SK-N-SH (cell line): ENCODE data around the gene GALP. TPM values are rescaled to one million over a fixed set of nuclear protein-coding genes. Genes with fewer than 3 reads are reported as not detected.
A peak's percentile ranks its signal among the peaks of the same experiment; 100 is the strongest.

ENCODE experiments used
- CTCF ChIA-PET: fragments of 300-600, 350-600 bp; formaldehyde crosslinking; extraction: SDS; loops from one replicate; lab custom pipeline; 2021; lab: Yijun Ruan, JAX
- POLR2A ChIA-PET: fragments of 350-600 bp; sonication (Branson Sonifier 250); formaldehyde crosslinking; extraction: SDS; loops from one replicate; lab custom pipeline; 2020; ENCODE audit warnings: antibody characterized with exemption, inconsistent platforms; lab: Yijun Ruan, JAX
- DNase-seq: peaks from one replicate; pipeline ENCODE4 v3.0.0; 2012
- H2AFZ ChIP-seq: fragments of 200-600 bp; sonication (generic); 2 replicates; pipeline ENCODE4 v1.8.1; 2016; ENCODE audit warnings: antibody characterized with exemption, mild to moderate bottlenecking, low read depth
- H3F3A ChIP-seq: fragments of 200-600 bp; sonication (generic); replicated peaks from 2 replicates; pipeline ENCODE3; 2016; ENCODE audit warnings: antibody characterized with exemption, mild to moderate bottlenecking; ENCODE audit not compliant: insufficient read depth
- H3K27ac ChIP-seq, 2 experiments: fragments of 200-500 bp in 1 of 2; fragments of 200-600 bp in 1 of 2; sonication (Bioruptor generic) in 1 of 2; sonication (generic), shearing (Covaris generic) in 1 of 2; 2 replicates each; pipeline versions ENCODE4 v1.5.1 to v1.6.1; 2014 to 2016; ENCODE audit warnings: low read depth in 2 of 2, inconsistent platforms in 1 of 2, low read length in 1 of 2, mild to moderate bottlenecking in 1 of 2, mixed read lengths in 1 of 2
- H3K27me3 ChIP-seq: fragments of 200-600 bp; sonication (generic), shearing (Covaris generic); 2 replicates; pipeline ENCODE4 v1.6.1; 2016; ENCODE audit warnings: mixed run types; ENCODE audit not compliant: insufficient read depth
- H3K36me3 ChIP-seq, 2 experiments: fragments of 200-500 bp in 1 of 2; fragments of 200-600 bp in 1 of 2; sonication (Bioruptor generic) in 1 of 2; sonication (generic) in 1 of 2; replicated peaks in 1 of 2; 2 replicates each; pipeline versions ENCODE3 to v1.5.1; 2014 to 2016; ENCODE audit warnings: low read length in 1 of 2, mild to moderate bottlenecking in 1 of 2; ENCODE audit not compliant: insufficient read depth in 2 of 2, control insufficient read depth in 1 of 2
- H3K4me1 ChIP-seq, 2 experiments: fragments of 200-500 bp in 1 of 2; fragments of 200-600 bp in 1 of 2; sonication (Bioruptor generic) in 1 of 2; sonication (generic), shearing (Covaris generic) in 1 of 2; 2 replicates each; pipeline versions ENCODE4 v1.5.1 to v1.6.1; 2014 to 2016; ENCODE audit warnings: low read depth in 1 of 2, low read length in 1 of 2, mixed run types in 1 of 2; ENCODE audit not compliant: insufficient read depth in 2 of 2, control insufficient read depth in 1 of 2
- H3K4me2 ChIP-seq: fragments of 200-600 bp; sonication (generic), shearing (Covaris generic); 2 replicates; pipeline ENCODE4 v1.6.1; 2017; ENCODE audit warnings: mixed run types
- H3K4me3 ChIP-seq, 2 experiments: fragments of 200-500 bp in 1 of 2; fragments of 200-600 bp in 1 of 2; sonication (Bioruptor generic) in 1 of 2; sonication (generic), shearing (Covaris generic) in 1 of 2; 2 replicates each; pipeline versions ENCODE4 v1.5.1 to v1.8.1; 2014 to 2016; ENCODE audit warnings: low read depth in 2 of 2, inconsistent platforms in 1 of 2, low read length in 1 of 2, mild to moderate bottlenecking in 1 of 2, mixed read lengths in 1 of 2, moderate library complexity in 1 of 2
- H3K79me2 ChIP-seq: fragments of 200-600 bp; sonication (generic); 2 replicates; pipeline ENCODE4 v1.8.1; 2017; ENCODE audit warnings: mild to moderate bottlenecking; ENCODE audit not compliant: insufficient read depth
- H3K9ac ChIP-seq: fragments of 200-600 bp; sonication (generic); 2 replicates; pipeline ENCODE4 v1.6.1; 2017; ENCODE audit warnings: mixed run types
- H3K9me2 ChIP-seq: fragments of 200-600 bp; sonication (generic); 2 replicates; pipeline ENCODE4 v1.6.1; 2017; ENCODE audit warnings: mixed run types
- H3K9me3 ChIP-seq: fragments of 200-600 bp; sonication (generic); 2 replicates; pipeline ENCODE4 v1.6.1; 2017; ENCODE audit warnings: mixed run types, mild to moderate bottlenecking, moderate library complexity
- H4K20me1 ChIP-seq: fragments of 200-600 bp; sonication (generic); 2 replicates; pipeline ENCODE4 v1.6.1; 2017; ENCODE audit warnings: mild to moderate bottlenecking, mixed run types; ENCODE audit not compliant: insufficient read depth
- CHD2 ChIP-seq: fragments of 150-350 bp; IDR thresholded peaks from 2 replicates; pipeline ENCODE4 v1.6.1; 2018; ENCODE audit warnings: low read length; ENCODE audit not compliant: partially characterized antibody
- EP300 ChIP-seq, 2 experiments: IDR thresholded peaks; 2 replicates each; pipeline versions ENCODE4 v1.4.0 to v1.6.1; 2012; ENCODE audit warnings: borderline replicate concordance in 1 of 2, low read depth in 1 of 2, low read length in 1 of 2
- FOXJ3 ChIP-seq: sonication (generic); formaldehyde crosslinking; IDR thresholded peaks from 2 replicates; pipeline ENCODE4 v1.5.1; 2020; ENCODE audit warnings: mild to moderate bottlenecking, missing genetic modification reagents
- GATA2 ChIP-seq: sonication (generic); formaldehyde crosslinking; IDR thresholded peaks from 2 replicates; pipeline ENCODE4 v1.5.0; 2020; ENCODE audit warnings: mild to moderate bottlenecking, missing genetic modification reagents
- JUND ChIP-seq: IDR thresholded peaks from 2 replicates; pipeline ENCODE4 v1.4.0; 2012
- POLR2AphosphoS5 ChIP-seq: IDR thresholded peaks from 2 replicates; pipeline ENCODE4 v1.6.1; 2012; ENCODE audit warnings: low read depth, low read length
- RAD21 ChIP-seq: IDR thresholded peaks from 2 replicates; pipeline ENCODE4 v1.6.1; 2012; ENCODE audit warnings: mild to moderate bottlenecking, low read length
- SIN3A ChIP-seq: IDR thresholded peaks from 2 replicates; pipeline ENCODE4 v1.6.1; 2012; ENCODE audit warnings: low read depth, mild to moderate bottlenecking, low read length, moderate library complexity, borderline replicate concordance
- SMC3 ChIP-seq: IDR thresholded peaks from 2 replicates; pipeline ENCODE4 v1.6.1; 2012; ENCODE audit warnings: low read depth, low read length, improper control_type of control experiment
- TAF1 ChIP-seq: IDR thresholded peaks from 2 replicates; pipeline ENCODE4 v1.6.1; 2012; ENCODE audit warnings: low read depth, mild to moderate bottlenecking, low read length, moderate library complexity, borderline replicate concordance
- TEAD4 ChIP-seq: IDR thresholded peaks from 2 replicates; pipeline ENCODE4 v1.4.0; 2012; ENCODE audit warnings: mild to moderate bottlenecking, borderline replicate concordance; ENCODE audit not compliant: insufficient read depth
- WGBS: methylation state at CpG from one replicate; pipeline ENCODE4 v1.1.6; 2017; ENCODE audit warnings: low lambda C conversion rate; 5-methylcytosine and 5-hydroxymethylcytosine counted together
- polyA plus RNA-seq, 3 experiments: library from polyadenylated mRNA; depleted of rRNA; stranded (reverse); fragments of >200 nt; gene quantifications; 2 replicates each; pipeline ENCODE4 v1.2.3, GENCODE V29; 2012
- TF ChIP-seq, protein P1 (sequence below): fragments of 200-600 bp; sonication (generic); IDR thresholded peaks from 2 replicates; pipeline ENCODE4 v1.6.1; 2017; ENCODE audit warnings: antibody characterized with exemption, mild to moderate bottlenecking, moderate library complexity
- TF ChIP-seq, protein P2 (sequence below): IDR thresholded peaks from 2 replicates; pipeline ENCODE4 v1.4.0; 2012; ENCODE audit warnings: low read depth, borderline replicate concordance
- TF ChIP-seq, protein P3 (sequence below): IDR thresholded peaks from 2 replicates; pipeline ENCODE4 v1.4.0; 2012; ENCODE audit warnings: low read depth, borderline replicate concordance

GALP gene
- polyA plus RNA-seq, 1 of the 3 experiments (the other 2 are of a cell fraction): not detected

DNA sequence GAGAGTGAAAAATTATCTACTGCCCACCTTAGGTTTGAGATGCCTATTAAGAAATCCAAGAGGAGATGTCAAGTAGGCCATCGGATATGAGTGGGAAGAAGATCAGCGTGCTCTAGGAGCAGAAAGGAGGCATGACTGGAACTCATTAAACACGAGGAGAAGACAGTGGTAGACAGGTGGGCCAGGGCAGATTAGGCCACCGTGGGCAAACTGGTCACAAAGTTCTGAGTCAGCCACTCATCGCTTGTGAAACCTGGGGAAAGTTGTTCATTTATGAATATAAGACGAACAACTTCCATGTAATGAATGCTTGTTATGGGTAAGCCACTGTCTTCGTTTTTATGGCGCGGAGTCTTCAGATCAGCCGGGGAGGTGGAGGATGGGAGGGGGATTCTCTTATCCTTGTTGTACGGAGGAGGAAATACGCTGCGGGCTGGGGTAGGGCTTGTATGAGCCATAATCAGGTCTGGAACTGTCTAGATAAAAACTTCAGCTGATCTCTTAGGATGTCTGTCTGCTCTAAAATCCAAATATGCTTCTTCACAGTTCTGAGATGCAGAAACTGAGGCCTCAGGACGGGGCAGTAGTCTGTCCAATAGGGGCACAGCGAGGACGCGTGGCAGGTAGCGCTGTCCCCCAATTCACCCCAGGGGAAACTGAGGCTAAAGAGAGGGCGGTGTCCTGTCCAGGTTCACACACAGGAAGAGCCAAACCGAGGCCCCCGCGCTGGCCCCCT is 35.8 kb upstream of the GALP start:
- H3F3A ChIP-seq: no peaks in the 10 kb centered on the region
- H2AFZ ChIP-seq: peak overlapping the region; percentile 88
- H3K36me3 ChIP-seq: no peaks in the 10 kb centered on the region
- peaks cover 33% of the 10 kb centered on the region for H3K79me2 ChIP-seq
- CTCF ChIA-PET: interaction anchor here (0.9 to 1.5 kb wide), 3 partner anchors 8 to 73 kb away, joined by 3 to 4 read pairs (median 3); no protein-coding TSS in a partner anchor
- no peaks in the 10 kb centered on the region for H3K9me2 ChIP-seq
- H3K9ac ChIP-seq: peak overlapping the region; percentile 72
- H3K4me2 ChIP-seq: peak overlapping the region; percentile 86
- no peak for DNase-seq
- H3K4me3 ChIP-seq: peak overlapping the region; percentile 63 to 68
- H4K20me1 ChIP-seq: no peaks in the 10 kb centered on the region
- 46% methylated on average over 18 of the region's 22 CpGs for WGBS
- H3K27ac ChIP-seq: peak overlapping the region; percentile 80 to 83
- TF ChIP-seq EP300 (IDR thresholded peaks at IDR 0.05; ENCODE audit: borderline replicate concordance in 1 of 2, low read depth in 1 of 2, low read length in 1 of 2): no peak
- TF ChIP-seq TEAD4: no peak
- TF ChIP-seq CHD2: no peak
- TF ChIP-seq, protein P1, sequence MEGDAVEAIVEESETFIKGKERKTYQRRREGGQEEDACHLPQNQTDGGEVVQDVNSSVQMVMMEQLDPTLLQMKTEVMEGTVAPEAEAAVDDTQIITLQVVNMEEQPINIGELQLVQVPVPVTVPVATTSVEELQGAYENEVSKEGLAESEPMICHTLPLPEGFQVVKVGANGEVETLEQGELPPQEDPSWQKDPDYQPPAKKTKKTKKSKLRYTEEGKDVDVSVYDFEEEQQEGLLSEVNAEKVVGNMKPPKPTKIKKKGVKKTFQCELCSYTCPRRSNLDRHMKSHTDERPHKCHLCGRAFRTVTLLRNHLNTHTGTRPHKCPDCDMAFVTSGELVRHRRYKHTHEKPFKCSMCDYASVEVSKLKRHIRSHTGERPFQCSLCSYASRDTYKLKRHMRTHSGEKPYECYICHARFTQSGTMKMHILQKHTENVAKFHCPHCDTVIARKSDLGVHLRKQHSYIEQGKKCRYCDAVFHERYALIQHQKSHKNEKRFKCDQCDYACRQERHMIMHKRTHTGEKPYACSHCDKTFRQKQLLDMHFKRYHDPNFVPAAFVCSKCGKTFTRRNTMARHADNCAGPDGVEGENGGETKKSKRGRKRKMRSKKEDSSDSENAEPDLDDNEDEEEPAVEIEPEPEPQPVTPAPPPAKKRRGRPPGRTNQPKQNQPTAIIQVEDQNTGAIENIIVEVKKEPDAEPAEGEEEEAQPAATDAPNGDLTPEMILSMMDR: no peak
- no peak for TF ChIP-seq TAF1
- no peak for TF ChIP-seq SMC3
- TF ChIP-seq POLR2AphosphoS5: no peak
- TF ChIP-seq, protein P2, sequence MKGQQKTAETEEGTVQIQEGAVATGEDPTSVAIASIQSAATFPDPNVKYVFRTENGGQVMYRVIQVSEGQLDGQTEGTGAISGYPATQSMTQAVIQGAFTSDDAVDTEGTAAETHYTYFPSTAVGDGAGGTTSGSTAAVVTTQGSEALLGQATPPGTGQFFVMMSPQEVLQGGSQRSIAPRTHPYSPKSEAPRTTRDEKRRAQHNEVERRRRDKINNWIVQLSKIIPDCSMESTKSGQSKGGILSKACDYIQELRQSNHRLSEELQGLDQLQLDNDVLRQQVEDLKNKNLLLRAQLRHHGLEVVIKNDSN: no peak
- TF ChIP-seq RAD21: no peak
- TF ChIP-seq GATA2 (CRISPR knock-in tag): no peak
- TF ChIP-seq, protein P3, sequence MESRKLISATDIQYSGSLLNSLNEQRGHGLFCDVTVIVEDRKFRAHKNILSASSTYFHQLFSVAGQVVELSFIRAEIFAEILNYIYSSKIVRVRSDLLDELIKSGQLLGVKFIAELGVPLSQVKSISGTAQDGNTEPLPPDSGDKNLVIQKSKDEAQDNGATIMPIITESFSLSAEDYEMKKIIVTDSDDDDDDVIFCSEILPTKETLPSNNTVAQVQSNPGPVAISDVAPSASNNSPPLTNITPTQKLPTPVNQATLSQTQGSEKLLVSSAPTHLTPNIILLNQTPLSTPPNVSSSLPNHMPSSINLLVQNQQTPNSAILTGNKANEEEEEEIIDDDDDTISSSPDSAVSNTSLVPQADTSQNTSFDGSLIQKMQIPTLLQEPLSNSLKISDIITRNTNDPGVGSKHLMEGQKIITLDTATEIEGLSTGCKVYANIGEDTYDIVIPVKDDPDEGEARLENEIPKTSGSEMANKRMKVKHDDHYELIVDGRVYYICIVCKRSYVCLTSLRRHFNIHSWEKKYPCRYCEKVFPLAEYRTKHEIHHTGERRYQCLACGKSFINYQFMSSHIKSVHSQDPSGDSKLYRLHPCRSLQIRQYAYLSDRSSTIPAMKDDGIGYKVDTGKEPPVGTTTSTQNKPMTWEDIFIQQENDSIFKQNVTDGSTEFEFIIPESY: no peak
- TF ChIP-seq SIN3A: no peak
- TF ChIP-seq JUND: no peak
- TF ChIP-seq FOXJ3: no peak
- H3K27me3 ChIP-seq: no peaks in the 10 kb centered on the region
- no peaks in the 10 kb centered on the region for H3K9me3 ChIP-seq
- POLR2A ChIA-PET: no interaction called here
- H3K4me1 ChIP-seq: peaks cover 7 to 21% of the 10 kb centered on the region in 2 experiments; a peak in 3 of 4 replicates
